Measurements from ENCODE around the gene IMMP2L.
"Not testable (repeated sequence)": the region's sequence is repeated elsewhere in the genome, so short reads cannot be mapped to it uniquely, and the experiment has no call there.

IMMP2L gene

GRCh38 chr7:110940756-110941155, 621.5 kb downstream of the IMMP2L start:
- in situ Hi-C loops (cut with HindIII; ENCODE audit: low pct_ligation_motif_present, low pct_unique_long_range_greater_than_20kb, low sequenced_read_pairs), result no loop called here
- DNase-seq, result no peak

- in situ Hi-C loops (cut with HindIII; ENCODE audit: low pct_ligation_motif_present, low pct_unique_long_range_greater_than_20kb, low sequenced_read_pairs), result no loop called here
Measured at GRCh38 chr7:110938165-110938564, 624.1 kb downstream of the IMMP2L start.

GRCh38 chr7:110936665-110937064, 625.6 kb downstream of the IMMP2L start:
- in situ Hi-C loops (cut with HindIII; ENCODE audit: low pct_ligation_motif_present, low pct_unique_long_range_greater_than_20kb, low sequenced_read_pairs); DNase-seq: not testable (repeated sequence)

More at GRCh38 chr7:110938165-110938564, 624.1 kb downstream of the IMMP2L start:
- no peak for DNase-seq

- no peak for DNase-seq
Measured at GRCh38 chr7:110929480-110930249, 632.6 kb downstream of the IMMP2L start.

DNA sequence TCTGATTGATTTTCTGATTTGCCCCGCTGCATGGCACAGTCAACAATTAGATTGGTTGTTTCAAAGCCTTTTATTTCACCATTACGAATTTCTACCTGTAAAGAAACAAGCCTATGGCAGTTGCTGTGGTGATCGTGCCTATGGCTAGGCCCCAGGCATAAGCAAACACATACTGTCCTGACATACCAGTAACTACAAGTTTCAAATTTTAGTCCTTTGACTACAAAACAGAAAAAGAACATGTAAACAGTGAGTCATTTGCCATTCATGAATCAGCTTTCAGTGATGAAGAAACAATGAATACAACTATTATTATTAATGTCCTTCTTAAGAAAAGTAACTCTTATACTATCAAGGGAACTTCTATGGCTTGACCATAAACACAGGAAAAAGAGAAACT, 639.4 kb downstream of the IMMP2L start:
- in situ Hi-C loops (cut with HindIII; ENCODE audit: low pct_ligation_motif_present, low pct_unique_long_range_greater_than_20kb, low sequenced_read_pairs), result no loop called here
- no peak for DNase-seq

More at GRCh38 chr7:110929480-110930249, 632.6 kb downstream of the IMMP2L start:
- in situ Hi-C loops (cut with HindIII; ENCODE audit: low pct_ligation_motif_present, low pct_unique_long_range_greater_than_20kb, low sequenced_read_pairs), result no loop called here

DNA sequence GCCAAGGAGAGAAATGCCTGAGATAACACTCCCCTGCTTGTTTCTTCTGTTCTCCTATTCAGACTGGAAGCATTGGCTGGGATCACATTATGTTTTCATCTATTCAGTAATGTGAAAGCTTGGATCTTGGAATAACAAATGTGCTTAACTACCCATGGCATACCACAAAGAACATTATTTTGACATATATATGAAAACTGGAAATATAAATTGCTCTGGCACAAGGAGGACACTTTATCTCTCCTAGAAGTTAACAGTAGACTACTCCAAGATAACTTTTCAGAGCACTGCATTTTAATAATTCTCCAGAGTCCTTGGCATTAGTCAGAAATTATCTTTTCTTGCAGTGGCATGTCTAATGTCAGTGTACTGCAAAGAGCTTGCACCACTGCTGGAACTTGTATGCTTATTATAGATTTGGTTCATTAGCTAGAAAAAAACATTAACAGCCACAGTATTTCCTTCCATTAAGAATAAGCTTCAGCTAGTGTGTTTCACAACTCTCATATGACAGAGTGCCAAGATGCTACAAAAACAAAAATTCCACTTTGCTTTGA, 640.6 kb downstream of the IMMP2L start:
- DNase-seq, result no peak
- in situ Hi-C loops (cut with HindIII; ENCODE audit: low pct_ligation_motif_present, low pct_unique_long_range_greater_than_20kb, low sequenced_read_pairs), result no loop called here

DNA sequence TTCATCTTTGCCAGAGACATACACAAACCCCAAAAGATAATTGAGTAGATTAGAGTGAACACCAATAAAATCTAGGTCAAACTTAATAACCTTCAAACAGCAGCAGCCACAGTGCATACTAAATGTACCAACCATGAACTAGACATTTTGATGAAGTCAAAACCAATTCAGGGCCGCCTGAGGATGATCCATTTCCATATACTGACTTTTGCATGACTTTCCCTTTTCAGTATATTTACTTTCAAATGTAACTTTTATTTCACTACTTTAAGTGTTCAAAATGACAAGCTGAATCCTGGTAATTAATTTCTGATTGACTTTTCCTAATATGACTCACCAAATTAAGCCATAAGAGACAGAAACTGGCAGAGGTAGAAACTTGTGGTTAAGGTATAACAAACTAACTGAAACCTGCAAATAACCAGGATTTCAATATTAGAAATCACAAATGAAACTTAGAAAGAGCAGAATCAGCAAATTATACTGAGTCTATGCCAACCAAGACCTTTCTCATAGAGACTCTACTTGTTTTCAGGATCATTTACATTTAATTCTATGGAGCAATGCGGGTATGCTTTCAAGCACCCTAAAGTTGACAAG, 643.2 kb downstream of the IMMP2L start:
- in situ Hi-C loops (cut with HindIII; ENCODE audit: low pct_ligation_motif_present, low pct_unique_long_range_greater_than_20kb, low sequenced_read_pairs), result no loop called here
- no peak for DNase-seq

DNA sequence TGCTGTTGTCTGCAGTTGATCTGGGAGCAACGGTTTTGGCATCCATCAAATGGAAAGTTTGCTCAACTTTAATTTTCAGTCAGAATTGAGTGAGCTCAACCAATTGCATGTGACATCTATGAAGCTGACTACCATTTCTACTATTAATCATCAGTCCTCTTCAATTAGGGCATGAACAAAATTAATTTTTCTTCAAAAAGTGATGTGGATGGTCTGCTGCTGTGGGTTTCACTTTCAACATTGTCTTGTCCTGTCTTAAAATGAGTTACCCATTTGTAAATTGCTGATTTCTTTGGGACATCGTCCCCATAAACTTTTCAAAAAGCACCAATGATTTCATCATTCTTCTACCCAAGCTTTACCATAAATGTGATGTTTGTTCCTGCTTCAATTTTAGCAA, 648.0 kb downstream of the IMMP2L start:
- no peak for DNase-seq
- in situ Hi-C loops (cut with HindIII; ENCODE audit: low pct_ligation_motif_present, low pct_unique_long_range_greater_than_20kb, low sequenced_read_pairs), result no loop called here

DNA sequence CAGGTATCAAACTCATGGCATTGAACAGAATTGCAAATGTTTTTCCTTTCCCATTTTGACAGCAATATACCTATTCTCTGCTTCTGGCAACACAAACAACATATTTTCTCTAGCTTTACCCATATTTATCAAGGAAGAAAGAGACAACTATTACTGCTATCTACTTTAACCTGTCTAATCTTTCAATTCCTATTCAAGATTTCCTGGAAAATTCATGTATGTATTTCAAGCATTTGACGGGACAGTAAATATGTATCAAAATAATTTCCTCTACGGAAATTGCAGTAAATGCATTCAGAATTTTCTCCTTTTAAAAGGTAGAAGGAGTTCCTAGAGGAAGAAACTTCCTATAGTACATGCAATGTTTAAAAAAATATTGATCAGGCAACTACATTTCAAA, 650.7 kb downstream of the IMMP2L start:
- in situ Hi-C loops (cut with HindIII; ENCODE audit: low pct_ligation_motif_present, low pct_unique_long_range_greater_than_20kb, low sequenced_read_pairs), result no loop called here
- no peak for DNase-seq

- in situ Hi-C loops (cut with HindIII; ENCODE audit: low pct_ligation_motif_present, low pct_unique_long_range_greater_than_20kb, low sequenced_read_pairs), result no loop called here
- no peak for DNase-seq
Measured at GRCh38 chr7:110909117-110909516, 653.2 kb downstream of the IMMP2L start.

- DNase-seq, result no peak
- in situ Hi-C loops (cut with HindIII; ENCODE audit: low pct_ligation_motif_present, low pct_unique_long_range_greater_than_20kb, low sequenced_read_pairs), result no loop called here
Measured at GRCh38 chr7:110905773-110906566, 656.3 kb downstream of the IMMP2L start.

- DNase-seq, result no peak
- in situ Hi-C loops (cut with HindIII; ENCODE audit: low pct_ligation_motif_present, low pct_unique_long_range_greater_than_20kb, low sequenced_read_pairs), result no loop called here
Measured at GRCh38 chr7:110898516-110898915, 663.8 kb downstream of the IMMP2L start.

DNA sequence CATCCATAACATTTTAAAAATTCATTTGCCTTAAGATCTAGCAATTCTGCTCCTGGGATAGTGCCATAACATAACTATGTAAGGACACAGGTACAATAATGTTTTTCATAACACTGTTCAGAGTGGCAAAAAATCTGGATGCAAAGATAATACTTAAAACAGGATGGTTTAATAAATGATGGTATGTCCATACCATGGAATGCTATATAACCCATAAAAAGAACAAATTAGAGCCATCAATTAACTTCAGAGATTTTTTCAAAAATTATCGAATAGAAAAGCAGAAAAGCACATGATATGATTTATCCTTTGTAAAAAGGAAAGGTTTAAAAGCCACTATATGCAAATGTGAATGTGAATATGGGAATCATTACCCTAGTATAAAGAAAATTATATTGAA, 664.8 kb downstream of the IMMP2L start:
- in situ Hi-C loops (cut with HindIII; ENCODE audit: low pct_ligation_motif_present, low pct_unique_long_range_greater_than_20kb, low sequenced_read_pairs), result no loop called here
- DNase-seq, result no peak

DNA sequence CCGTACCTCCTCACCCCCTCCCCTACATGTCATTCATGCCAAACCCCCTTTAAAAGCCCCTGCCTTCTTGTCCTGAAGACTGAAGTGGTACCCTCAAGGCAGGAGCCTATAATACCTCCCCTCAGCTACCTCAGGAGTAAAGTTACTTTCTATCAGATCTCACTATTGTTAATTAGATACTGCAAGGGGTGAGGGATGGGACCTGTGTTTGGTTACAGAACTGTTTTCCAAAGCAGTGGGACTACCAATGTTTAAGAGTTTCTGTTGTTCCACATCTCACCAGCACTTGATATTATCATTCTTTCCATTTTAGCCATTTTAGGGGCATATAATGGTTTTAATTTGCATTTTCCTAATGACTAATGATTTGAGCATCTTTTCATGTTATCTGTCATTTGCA, 668.2 kb downstream of the IMMP2L start:
- no peak for DNase-seq
- in situ Hi-C loops (cut with HindIII; ENCODE audit: low pct_ligation_motif_present, low pct_unique_long_range_greater_than_20kb, low sequenced_read_pairs), result no loop called here

DNA sequence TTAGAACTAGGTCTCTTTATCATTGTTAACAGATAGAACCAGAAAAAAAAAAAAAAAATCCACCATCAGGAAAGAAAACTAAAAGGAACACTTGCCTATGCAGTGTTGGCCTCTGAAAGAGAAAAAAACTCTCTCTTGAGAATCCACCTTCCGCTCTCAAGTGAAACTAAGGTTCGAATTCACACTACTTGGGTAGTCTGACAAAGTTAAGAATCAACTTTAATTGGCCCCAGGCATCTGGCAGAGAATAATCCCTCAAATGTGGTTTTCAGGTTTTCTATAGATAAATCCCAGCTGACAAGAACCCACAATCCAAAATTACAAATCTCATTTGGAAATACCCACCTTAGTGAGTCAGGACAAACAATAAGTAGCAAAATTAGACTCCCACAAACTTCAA, 671.1 kb downstream of the IMMP2L start:
- in situ Hi-C loops (cut with HindIII; ENCODE audit: low pct_ligation_motif_present, low pct_unique_long_range_greater_than_20kb, low sequenced_read_pairs), result no loop called here
- no peak for DNase-seq

GRCh38 chr7:110890101-110890500, 672.2 kb downstream of the IMMP2L start:
- in situ Hi-C loops (cut with HindIII; ENCODE audit: low pct_ligation_motif_present, low pct_unique_long_range_greater_than_20kb, low sequenced_read_pairs), result no loop called here
- DNase-seq, result no peak

GRCh38 chr7:110889335-110889734, 673.0 kb downstream of the IMMP2L start:
- no peak for DNase-seq
- in situ Hi-C loops (cut with HindIII; ENCODE audit: low pct_ligation_motif_present, low pct_unique_long_range_greater_than_20kb, low sequenced_read_pairs), result no loop called here

DNA sequence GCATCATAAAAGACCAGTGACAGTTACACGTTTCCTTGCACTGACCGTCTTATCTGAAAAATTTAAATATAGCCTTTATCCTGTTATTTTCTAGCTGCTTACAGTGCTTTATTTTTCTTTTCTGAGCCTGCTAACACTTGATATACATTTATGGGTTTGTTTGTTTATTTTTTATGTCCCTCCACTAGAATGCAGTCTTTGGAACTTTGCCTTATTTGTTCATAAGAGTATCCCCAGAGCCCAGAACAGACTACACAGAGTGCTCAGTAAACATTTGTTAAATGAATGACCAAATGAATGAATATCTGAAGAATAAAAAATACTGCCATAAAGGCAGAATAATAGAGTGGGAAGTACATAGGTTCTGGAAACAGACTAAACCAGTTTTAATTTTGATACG, 673.7 kb downstream of the IMMP2L start:
- in situ Hi-C loops (cut with HindIII; ENCODE audit: low pct_ligation_motif_present, low pct_unique_long_range_greater_than_20kb, low sequenced_read_pairs), result no loop called here

GRCh38 chr7:110885474-110885873, 676.8 kb downstream of the IMMP2L start:
- DNase-seq, result no peak
- in situ Hi-C loops (cut with HindIII; ENCODE audit: low pct_ligation_motif_present, low pct_unique_long_range_greater_than_20kb, low sequenced_read_pairs), result no loop called here

More for the DNA sequence above, 673.7 kb downstream of the IMMP2L start:
- no peak for DNase-seq

Measured in ACHN (cell line).